Epithelial cell of prostate (primary cell): ENCODE results near the gene FSTL4.
A peak's percentile ranks its signal among the peaks of the same experiment; 100 is the strongest.

ENCODE experiments used
- DNase-seq: peaks from one replicate; pipeline ENCODE4 v3.0.0-alpha.2; 2011; ENCODE audit warnings: low read depth, low spot score
- H3K27ac ChIP-seq: fragments of 450-650 bp; 2 replicates; pipeline ENCODE4 v1.5.1; 2017; ENCODE audit warnings: mild to moderate bottlenecking

Gene FSTL4

GRCh38 chr5:133289686-133290367 is 322.5 kb downstream of the FSTL4 start:
- DNase-seq: peak; percentile 50
- no peak overlapping the region for H3K27ac ChIP-seq

- H3K27ac ChIP-seq: no peak overlapping the region
- no peak for DNase-seq
Observed at GRCh38 chr5:133287500-133287899, 324.8 kb downstream of the FSTL4 start.

GRCh38 chr5:133286483-133286882 is 325.9 kb downstream of the FSTL4 start:
- no peak for DNase-seq
- H3K27ac ChIP-seq: no peak overlapping the region

GRCh38 chr5:133285583-133286021 is 326.7 kb downstream of the FSTL4 start:
- H3K27ac ChIP-seq: peak overlapping the region; percentile 66
- peak; percentile 70 for DNase-seq

- DNase-seq: no peak
- H3K27ac ChIP-seq: no peak overlapping the region
Observed at GRCh38 chr5:133284306-133284705, 328.0 kb downstream of the FSTL4 start.

GRCh38 chr5:133278317-133278716 is 334.0 kb downstream of the FSTL4 start:
- no peak for DNase-seq
- H3K27ac ChIP-seq: no peak overlapping the region

- DNase-seq: no peak
- H3K27ac ChIP-seq: no peak overlapping the region
Observed at GRCh38 chr5:133277744-133278143, 334.6 kb downstream of the FSTL4 start.

- no peak overlapping the region for H3K27ac ChIP-seq
- no peak for DNase-seq
Observed at GRCh38 chr5:133276171-133276570, 336.2 kb downstream of the FSTL4 start.

- H3K27ac ChIP-seq: no peak overlapping the region
- DNase-seq: no peak
Observed at GRCh38 chr5:133275631-133276030, 336.7 kb downstream of the FSTL4 start.

- no peak overlapping the region for H3K27ac ChIP-seq
- no peak for DNase-seq
Observed at GRCh38 chr5:133274597-133274935, 337.8 kb downstream of the FSTL4 start.

GRCh38 chr5:133273661-133274596 is 338.4 kb downstream of the FSTL4 start:
- H3K27ac ChIP-seq: no peak overlapping the region
- DNase-seq: no peak

- DNase-seq: no peak
- no peak overlapping the region for H3K27ac ChIP-seq
Observed at GRCh38 chr5:133272345-133272744, 340.0 kb downstream of the FSTL4 start.

GRCh38 chr5:133271606-133272005 is 340.7 kb downstream of the FSTL4 start:
- no peak for DNase-seq
- no peak overlapping the region for H3K27ac ChIP-seq

GRCh38 chr5:133269691-133270090 is 342.6 kb downstream of the FSTL4 start:
- no peak for DNase-seq

GRCh38 chr5:133267601-133268000 is 344.7 kb downstream of the FSTL4 start:
- DNase-seq: no peak
- H3K27ac ChIP-seq: no peak overlapping the region

More at GRCh38 chr5:133269691-133270090, 342.6 kb downstream of the FSTL4 start:
- H3K27ac ChIP-seq: no peak overlapping the region

- no peak for DNase-seq
- no peak overlapping the region for H3K27ac ChIP-seq
Observed at GRCh38 chr5:133266966-133267365, 345.4 kb downstream of the FSTL4 start.

GRCh38 chr5:133266527-133266878 is 345.8 kb downstream of the FSTL4 start:
- no peak overlapping the region for H3K27ac ChIP-seq
- DNase-seq: no peak

- DNase-seq: no peak
- H3K27ac ChIP-seq: no peak overlapping the region
Observed at GRCh38 chr5:133265720-133266526, 346.4 kb downstream of the FSTL4 start.

GRCh38 chr5:133265257-133265656 is 347.1 kb downstream of the FSTL4 start:
- no peak for DNase-seq
- no peak overlapping the region for H3K27ac ChIP-seq

GRCh38 chr5:133262690-133263089 is 349.7 kb downstream of the FSTL4 start:
- H3K27ac ChIP-seq: no peak overlapping the region
- no peak for DNase-seq

- no peak for DNase-seq
- no peak overlapping the region for H3K27ac ChIP-seq
Observed at GRCh38 chr5:133261993-133262392, 350.3 kb downstream of the FSTL4 start.
